HG03066 (cell line): Measurements from ENCODE around the gene LY6G6C.

ENCODE experiments used
- ATAC-seq: cut with Tn5 transposase; IDR thresholded peaks from one replicate; pipeline ENCODE4 v1.9.1; 2021; ENCODE audit warnings: low read depth; ENCODE audit not compliant: unreplicated experiment

Gene LY6G6C

DNA sequence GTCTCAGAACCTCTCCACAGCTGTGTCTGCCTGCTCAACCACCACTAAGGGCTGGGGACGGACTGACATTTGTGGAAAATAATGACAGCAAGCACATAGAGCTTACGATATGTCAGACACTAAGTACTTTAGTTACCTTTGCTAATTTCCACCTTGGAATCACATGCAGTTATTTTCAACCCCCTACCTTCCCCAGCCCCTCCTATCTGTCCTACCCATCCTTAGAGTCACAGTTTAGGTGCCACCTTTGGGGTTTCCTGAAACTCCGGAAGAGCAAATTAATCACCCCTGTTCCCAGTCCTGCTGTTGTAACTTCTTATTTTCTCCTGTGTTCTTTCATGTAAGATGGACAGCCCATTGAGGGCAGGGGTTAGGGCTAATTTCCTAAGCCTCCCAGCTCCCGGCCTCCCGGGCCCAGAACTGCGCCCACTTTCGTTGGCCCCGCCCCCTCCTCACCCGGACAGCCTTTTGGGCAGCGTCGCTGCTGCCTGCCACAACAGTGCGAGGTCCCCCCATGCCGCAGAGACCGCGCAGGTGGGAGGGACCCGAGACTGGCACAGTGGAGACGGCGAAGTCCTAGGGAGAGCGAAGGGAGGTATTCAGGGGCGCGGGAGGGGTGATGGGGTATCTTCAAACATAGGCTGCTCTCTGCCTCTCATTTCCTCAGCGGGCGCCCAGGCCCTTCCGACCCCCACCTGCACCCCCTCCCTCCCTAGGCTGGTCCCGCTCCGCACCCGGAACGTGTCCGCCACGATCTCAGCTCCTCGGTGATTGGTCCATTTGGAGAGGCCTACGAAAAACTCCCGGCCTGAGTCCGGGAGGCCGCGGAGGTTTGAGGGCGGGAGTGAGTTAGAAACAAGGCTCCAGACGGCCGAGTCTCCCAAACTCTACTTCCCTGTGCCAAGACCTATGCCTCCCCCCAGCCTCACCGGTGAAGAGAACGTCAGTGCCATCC, 6.4 kb upstream of the LY6G6C start:
- ATAC-seq, result no peak

- ATAC-seq, result peak; percentile 45
Measured at GRCh38 chr6:31727034-31727716, 5.6 kb upstream of the LY6G6C start.

DNA sequence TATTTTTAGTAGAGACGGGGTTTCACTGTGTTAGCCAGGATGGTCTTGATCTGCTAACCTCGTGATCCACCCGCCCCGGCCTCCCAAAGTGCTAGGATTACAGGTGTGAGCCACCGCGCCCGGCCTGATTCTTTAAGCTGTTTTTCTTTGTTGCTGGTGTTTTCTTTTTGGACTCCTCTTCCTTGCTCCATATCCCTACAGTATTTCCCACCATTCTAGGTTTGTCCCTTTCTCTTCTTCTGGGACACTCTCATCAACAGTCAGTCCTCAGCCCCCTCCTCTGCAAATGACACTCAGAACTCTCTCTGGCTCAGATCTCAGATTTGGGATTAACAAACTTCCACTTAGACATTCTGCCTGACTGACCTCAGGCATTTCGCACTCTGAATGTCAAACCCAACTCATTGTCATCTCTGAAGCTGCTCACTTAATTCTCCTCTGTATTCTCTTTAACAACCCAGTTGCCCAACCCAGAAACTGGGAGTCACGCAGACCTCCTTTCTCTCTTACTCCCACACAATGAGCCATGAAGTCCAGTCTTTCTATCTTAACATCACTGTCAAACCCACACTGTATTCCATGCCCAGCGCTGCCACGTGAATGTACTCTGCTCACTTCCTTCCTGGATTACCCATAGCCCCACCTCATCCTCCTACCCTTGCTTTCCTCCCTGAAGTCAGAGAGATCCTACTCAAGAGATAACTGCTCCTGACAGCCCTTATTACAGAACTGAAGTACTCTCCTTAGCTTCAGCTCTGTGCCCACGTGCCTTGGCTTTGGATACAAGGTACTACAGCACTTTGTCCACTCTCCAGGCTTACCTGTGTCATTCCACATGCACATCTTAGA, 4.2 kb upstream of the LY6G6C start:
- no peak for ATAC-seq

GRCh38 chr6:31723980-31724691, 2.6 kb upstream of the LY6G6C start:
- no peak for ATAC-seq

GRCh38 chr6:31723245-31723979, 1.9 kb upstream of the LY6G6C start, which contains the start of gene MPIG6B:
Gene MPIG6B, plus strand, starts transcription at chr6:31723373. Its CDS starts 11 bp downstream, at chr6:31723384.
- no peak for ATAC-seq

DNA sequence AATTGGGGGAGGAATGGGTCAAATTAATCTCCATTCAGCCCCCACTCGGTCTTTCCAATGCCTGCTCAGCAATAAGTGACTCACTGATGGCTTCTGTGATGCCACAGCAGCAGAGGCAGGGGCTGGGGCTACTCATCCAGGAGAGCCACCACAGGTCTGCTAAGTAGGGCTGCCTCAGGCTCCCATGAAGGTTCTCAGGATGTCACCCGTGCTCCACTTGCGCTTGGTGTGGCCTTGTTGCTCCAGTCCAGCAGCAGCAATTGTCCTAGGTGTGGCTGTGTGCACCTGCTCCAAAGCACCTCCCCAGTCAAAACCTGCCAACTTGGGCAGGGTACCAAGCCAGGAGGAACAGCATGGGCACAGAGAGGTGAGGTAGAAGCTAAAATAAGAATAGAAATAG, 627 bp upstream of the LY6G6C start:
- no peak for ATAC-seq

DNA sequence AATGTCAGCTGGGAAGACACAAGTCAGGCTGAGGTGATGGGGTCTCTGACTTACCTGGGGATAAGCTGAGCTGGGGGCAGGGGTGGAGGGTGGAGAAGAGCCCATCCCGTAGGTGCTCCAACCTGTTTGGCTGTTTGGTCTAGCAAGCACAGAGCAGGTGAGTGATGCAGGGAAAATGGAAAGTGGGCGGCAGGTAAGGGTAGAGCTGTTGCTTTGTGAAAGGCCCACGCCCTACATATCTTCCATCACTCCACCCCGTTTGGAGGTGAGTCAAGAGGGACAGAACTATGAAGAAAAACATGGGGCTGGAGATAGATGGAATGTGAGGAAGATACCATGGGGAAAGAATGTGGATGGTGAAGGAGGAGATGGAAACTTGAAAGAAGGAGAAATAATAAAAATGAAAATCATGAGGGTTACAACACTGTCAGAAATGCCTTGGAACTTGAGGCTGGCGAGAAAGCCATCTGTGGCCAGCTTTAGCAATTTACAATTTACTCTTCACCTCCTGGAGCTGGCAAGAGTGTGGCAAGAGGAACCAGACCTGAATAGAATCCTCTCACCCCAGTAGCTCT, 1.3 kb downstream of the LY6G6C start:
- ATAC-seq, result no peak

DNA sequence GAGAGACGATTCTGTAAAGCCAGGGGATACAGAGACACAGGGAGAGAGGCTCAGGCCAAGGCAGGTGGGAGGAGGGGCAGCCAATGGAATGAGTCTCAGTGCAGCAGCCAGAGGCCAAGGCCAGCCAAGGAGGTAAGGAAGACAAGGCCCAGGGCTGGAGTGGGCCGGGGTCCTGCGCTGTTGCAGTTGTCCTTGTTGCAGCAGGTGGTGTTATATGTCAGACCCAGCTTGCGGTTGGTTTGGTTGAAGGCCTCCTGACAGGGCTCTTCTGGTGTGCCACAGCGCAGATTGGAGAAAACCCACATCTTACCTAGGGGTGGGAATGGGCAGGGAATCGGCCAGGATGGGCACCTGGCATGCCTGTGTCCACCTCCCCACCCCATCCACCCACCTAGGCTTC, 2.5 kb downstream of the LY6G6C start:
- ATAC-seq, result no peak

GRCh38 chr6:31718265-31718664, 3.3 kb downstream of the LY6G6C start:
- ATAC-seq, result no peak

- no peak for ATAC-seq
Measured at GRCh38 chr6:31717499-31718222, 3.9 kb downstream of the LY6G6C start.

DNA sequence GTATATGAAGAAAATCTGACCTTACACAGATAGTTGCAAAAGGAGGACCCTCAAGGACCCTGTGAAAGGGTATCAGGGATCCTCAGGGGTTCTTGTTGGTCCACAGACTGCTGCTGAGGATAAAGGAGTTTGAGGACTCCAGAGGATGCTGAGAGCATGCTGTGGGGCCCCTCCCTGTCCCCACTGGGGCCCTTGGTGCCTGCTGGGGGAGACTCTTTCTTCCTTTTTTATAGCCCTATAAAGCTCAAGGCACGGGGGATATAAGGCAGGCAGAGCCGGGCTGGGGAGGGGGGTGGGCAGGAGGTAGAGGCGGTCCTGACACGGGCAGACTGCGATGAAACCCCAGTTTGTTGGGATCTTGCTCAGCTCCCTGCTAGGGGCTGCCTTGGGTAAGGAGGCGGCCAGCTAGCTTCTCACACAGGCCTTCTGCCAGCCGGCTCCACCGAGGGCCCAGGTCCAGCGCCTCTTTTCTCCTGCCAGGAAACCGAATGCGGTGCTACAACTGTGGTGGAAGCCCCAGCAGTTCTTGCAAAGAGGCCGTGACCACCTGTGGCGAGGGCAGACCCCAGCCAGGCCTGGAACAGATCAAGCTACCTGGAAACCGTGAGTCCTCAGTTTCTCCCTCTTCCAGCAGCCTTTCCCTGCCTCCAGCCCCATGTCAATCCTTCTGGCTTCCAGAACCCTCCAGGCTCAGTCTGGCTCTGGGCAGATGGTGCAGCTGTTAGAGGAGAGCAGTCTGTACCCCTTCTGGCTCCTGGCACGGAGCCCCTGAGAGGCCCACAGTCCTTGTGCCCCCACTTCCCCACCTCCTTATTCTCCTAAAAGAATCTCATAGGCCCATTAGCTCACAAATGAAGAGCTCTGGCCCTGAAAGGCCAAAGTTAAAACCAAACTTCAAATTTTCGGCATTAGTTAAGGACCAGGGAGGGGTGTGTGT, 6.3 kb downstream of the LY6G6C start, which contains the start of gene LY6G6D:
TSS of gene LY6G6D (plus strand) at position 327 of the 937 bp plus-strand sequence. CDS start at position 335, 8 bp downstream.
- ATAC-seq, result no peak

- no peak for ATAC-seq
Measured at GRCh38 chr6:31713991-31714684, 7.4 kb downstream of the LY6G6C start.

DNA sequence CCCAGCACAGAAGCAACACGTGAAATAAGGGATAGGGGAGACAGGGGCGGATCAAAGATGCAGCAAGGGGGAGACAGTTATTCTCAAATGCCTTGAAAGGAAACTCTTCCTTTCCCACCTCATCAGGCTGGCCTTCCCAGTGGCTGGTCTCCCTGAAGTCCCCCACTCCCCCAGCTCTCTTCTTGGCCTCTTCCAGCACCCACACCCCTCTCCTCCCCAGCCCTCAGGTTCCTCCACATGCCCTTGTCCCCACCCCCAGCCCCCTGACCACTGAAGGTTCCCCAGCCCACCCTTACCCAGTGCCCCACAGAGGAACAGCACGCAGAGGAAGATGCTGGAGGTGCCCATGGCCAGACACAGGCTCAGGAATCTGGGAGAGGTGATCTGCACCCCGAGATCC, 8.1 kb downstream of the LY6G6C start:
- ATAC-seq, result no peak

DNA sequence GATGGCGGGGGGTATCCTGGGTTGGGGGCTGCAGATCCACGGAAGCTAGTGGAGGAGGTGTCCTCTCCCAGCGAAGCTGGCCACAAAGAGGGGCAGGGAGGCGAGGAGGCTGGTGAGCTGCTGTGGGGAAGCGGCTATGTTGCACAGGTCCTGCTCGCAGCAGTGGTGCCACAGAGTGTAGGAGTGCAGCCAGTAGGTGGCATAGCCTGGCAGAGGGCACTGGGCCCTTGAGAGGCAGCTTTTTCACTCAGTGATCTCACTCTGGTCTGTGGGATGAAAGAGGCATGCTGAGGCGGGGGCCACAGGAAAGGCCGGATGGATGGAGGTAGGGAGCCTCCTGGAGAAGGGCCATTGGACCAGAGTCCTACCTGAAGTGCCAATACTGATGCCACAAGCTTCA, 9.2 kb downstream of the LY6G6C start:
- no peak for ATAC-seq

DNA sequence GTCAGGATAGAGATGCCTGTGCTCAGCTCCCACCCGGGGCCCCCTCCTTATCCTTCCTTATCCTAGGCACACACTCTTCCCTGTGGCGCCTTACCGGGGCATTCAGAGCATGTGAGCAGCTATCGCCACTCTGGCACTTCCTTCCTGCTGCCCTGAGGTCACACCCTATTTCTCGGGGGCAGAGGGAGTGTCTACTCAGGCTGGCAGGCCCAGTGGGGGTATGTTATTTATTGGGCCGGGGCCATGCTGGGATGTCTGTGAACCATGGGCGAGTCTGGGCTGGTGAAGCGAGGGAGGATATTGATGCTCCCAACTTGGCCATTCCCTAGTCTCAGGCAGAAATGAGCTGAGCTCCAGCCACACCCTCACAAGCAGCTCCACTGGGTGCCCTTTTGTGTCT, 10.3 kb downstream of the LY6G6C start:
- ATAC-seq, result no peak

- ATAC-seq, result no peak
Measured at GRCh38 chr6:31710523-31711219, 10.9 kb downstream of the LY6G6C start.
